Stimulated activated CD8-positive, alpha-beta memory T cell treated with anti-CD3 and anti-CD28 coated beads, Interleukin-4, amount 100 ng/mL, for 24 hours (primary cell): ENCODE measurements around the gene RBMS3.

Experiments used
- DNase-seq: peaks from one replicate; pipeline ENCODE4 v3.0.0-alpha.2; 2020; ENCODE audit warnings: low read depth

Gene RBMS3

GRCh38 chr3:29679944-29680343, 399.1 kb downstream of the RBMS3 start:
- no peak for DNase-seq

GRCh38 chr3:29683018-29683993, 402.4 kb downstream of the RBMS3 start:
- no peak for DNase-seq

GRCh38 chr3:29686889-29687592, 406.2 kb downstream of the RBMS3 start:
- DNase-seq = no peak

- DNase-seq = no peak
Observed at GRCh38 chr3:29690686-29691353, 409.9 kb downstream of the RBMS3 start.

GRCh38 chr3:29693863-29694262, 413.0 kb downstream of the RBMS3 start:
- DNase-seq = no peak

GRCh38 chr3:29694331-29694730, 413.5 kb downstream of the RBMS3 start:
- no peak for DNase-seq

GRCh38 chr3:29694783-29695182, 413.9 kb downstream of the RBMS3 start:
- no peak for DNase-seq

- DNase-seq = no peak
Observed at GRCh38 chr3:29695201-29695600, 414.3 kb downstream of the RBMS3 start.

GRCh38 chr3:29695643-29696198, 414.9 kb downstream of the RBMS3 start:
- DNase-seq = no peak

GRCh38 chr3:29696311-29696710, 415.4 kb downstream of the RBMS3 start:
- DNase-seq = no peak

GRCh38 chr3:29697989-29698388, 417.1 kb downstream of the RBMS3 start:
- no peak for DNase-seq

- DNase-seq = no peak
Observed at GRCh38 chr3:29700256-29700655, 419.4 kb downstream of the RBMS3 start.

GRCh38 chr3:29701326-29701983, 420.6 kb downstream of the RBMS3 start:
- no peak for DNase-seq

GRCh38 chr3:29705906-29706844, 425.3 kb downstream of the RBMS3 start:
- DNase-seq = no peak

- no peak for DNase-seq
Observed at GRCh38 chr3:29708884-29709283, 428.0 kb downstream of the RBMS3 start.

GRCh38 chr3:29711255-29711771, 430.4 kb downstream of the RBMS3 start:
- no peak for DNase-seq

- no peak for DNase-seq
Observed at GRCh38 chr3:29716213-29716612, 435.3 kb downstream of the RBMS3 start.

GRCh38 chr3:29718661-29719065, 437.8 kb downstream of the RBMS3 start:
- DNase-seq = no peak

GRCh38 chr3:29720665-29721064, 439.8 kb downstream of the RBMS3 start:
- no peak for DNase-seq

GRCh38 chr3:29721789-29722188, 440.9 kb downstream of the RBMS3 start:
- no peak for DNase-seq
